Erythroblast (primary cell): Measurements from ENCODE around the gene RAI14.

Source experiments
- GATA1 ChIP-seq: IDR thresholded peaks from 2 replicates; pipeline ENCODE4 v1.6.1; 2011; ENCODE audit warnings: low read depth, mild to moderate bottlenecking, control low read depth, low read length, moderate library complexity
- POLR2A ChIP-seq: IDR thresholded peaks from 2 replicates; pipeline ENCODE4 v1.6.1; 2011; ENCODE audit warnings: mild to moderate bottlenecking, low read length

GRCh38 chr5:34709861-34710673 lies 53.9 kb downstream of the RAI14 start:
- TF ChIP-seq POLR2A = no peak
- TF ChIP-seq GATA1 = no peak
